ENCODE measurements around the gene IBA57.

Gene IBA57

DNA sequence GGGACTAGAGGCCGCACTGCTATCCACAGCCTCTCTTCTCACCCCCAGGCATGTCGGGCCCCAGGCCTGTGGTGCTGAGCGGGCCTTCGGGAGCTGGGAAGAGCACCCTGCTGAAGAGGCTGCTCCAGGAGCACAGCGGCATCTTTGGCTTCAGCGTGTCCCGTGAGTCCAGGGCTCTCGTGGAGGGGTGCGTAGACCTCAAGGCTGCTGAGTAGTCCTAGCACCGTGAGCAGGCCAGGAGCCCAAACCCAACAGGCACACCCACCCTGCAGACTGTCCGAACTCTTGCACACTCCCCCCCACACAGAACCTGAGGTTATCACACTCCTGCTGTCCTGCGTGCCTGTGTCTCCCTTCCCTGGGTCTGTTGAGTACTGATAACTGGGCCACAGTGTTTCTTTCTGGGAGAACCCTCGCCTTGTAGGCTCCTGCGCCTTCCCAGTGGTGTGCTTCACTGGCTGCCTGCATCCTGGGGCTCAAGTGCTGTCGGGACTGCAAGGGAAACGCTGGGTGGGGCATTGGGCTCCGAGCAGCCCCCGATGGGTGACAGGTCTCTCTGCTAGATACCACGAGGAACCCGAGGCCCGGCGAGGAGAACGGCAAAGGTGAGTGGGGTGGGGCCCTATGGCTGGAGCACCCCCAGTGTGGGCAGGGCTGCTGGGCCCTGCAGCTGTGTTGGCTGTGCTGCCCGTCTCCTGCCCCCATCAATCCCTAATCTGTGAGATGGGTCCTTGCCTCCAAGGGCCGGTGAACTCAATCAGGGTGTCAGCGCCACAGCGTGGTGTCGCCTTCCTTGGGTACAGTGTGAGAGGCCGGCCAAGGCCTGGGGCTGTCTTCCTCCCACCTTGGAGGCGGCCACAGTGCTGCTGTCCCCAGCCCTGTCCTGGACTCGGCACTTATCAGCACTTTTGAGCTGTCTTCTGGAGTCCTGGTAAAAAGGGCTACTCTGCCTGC is 19.9 kb upstream of the IBA57 start:
- DNase-seq, result no peak

DNA sequence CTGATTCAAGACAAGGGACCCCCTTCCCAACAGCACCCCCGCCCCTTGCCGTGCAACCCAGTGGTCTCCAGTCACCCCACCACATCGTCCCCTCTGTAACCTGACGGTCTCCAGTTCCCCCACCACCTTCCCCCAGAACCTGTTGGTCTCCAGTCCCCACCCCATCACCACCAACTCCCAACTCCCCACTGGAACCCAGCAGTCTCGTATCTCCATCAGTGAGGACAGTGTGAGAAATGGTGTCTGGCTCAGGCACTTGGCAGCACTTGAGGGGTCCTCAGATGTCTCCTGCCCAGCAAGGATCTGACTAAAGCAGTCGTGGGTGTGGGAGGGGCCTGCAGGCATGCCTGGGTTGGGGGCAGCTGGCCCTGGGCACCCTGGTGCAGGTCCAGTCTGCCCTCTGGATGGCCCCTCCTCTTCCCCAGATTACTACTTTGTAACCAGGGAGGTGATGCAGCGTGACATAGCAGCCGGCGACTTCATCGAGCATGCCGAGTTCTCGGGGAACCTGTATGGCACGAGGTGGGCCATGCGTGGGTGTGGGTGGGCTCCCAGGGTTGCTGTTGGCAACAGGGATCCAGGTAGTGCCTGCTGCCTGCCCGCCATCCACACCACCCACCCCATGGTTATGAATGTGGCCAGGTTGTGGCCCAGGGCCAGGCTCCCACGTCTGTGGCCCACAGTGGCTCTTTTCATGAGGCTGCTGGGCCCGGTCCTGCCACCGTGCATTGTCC is 19.0 kb upstream of the IBA57 start:
- DNase-seq, result no peak

DNA sequence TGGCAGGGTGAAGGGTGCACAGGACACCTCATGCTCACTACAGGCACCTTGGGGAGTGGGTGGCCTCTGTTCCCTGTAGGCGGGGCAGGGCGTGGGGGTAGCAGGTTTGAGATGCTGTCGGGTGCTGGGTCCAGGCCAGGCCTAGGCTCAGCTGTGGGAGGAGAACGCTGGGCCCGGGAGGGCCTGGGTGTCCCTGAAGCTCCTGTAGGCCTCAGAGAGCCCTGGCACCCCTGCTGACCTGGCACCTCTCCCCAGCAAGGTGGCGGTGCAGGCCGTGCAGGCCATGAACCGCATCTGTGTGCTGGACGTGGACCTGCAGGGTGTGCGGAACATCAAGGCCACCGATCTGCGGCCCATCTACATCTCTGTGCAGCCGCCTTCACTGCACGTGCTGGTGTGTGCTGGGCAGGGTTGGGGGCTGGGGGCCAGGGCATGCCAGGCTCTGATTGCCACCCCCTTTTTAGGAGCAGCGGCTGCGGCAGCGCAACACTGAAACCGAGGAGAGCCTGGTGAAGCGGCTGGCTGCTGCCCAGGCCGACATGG is 18.4 kb upstream of the IBA57 start:
- DNase-seq, result no peak

DNA sequence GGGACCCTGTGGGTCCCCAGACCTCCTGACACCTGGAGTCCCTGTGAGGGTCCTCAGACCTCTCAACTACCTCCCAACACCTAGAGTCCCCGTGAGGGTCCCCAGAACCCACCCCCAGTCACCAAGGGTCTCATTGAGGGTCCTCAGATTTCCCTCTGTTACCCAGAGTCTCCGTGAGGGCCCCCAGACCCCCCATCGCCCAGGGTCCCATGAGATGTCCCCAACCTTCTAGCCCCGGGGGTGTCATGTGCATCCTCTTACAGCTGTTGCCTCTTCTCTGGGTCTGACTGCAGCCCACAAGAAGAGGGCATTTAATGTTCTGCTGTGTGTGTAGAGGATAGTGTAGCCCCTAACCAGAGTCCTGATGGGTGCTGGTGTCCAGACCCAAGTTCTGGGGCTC is 17.8 kb upstream of the IBA57 start:
- no peak for DNase-seq

DNA sequence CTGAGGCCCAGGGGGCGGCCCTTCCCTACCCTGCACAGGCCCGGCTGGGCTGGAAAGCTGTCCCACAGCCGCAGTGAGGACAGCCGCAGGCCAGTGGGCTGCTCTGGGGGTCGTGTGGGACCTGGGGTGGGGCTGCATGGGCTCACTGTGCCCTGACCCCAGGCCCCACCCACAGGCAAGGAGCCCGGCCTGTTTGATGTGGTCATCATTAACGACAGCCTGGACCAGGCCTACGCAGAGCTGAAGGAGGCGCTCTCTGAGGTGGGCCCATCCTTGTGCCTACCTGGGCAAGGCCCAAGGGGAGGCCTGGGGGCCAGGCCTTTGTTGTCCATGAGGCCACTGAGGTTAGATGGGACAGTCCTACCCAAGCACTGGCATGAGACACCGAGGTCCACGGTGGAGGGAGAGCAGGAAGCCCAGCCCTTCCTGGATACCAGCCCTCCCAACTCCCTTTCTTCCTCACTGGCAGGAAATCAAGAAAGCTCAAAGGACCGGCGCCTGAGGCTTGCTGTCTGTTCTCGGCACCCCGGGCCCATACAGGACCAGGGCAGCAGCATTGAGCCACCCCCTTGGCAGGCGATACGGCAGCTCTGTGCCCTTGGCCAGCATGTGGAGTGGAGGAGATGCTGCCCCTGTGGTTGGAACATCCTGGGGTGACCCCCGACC is 17.3 kb upstream of the IBA57 start:
- DNase-seq, result no peak

DNA sequence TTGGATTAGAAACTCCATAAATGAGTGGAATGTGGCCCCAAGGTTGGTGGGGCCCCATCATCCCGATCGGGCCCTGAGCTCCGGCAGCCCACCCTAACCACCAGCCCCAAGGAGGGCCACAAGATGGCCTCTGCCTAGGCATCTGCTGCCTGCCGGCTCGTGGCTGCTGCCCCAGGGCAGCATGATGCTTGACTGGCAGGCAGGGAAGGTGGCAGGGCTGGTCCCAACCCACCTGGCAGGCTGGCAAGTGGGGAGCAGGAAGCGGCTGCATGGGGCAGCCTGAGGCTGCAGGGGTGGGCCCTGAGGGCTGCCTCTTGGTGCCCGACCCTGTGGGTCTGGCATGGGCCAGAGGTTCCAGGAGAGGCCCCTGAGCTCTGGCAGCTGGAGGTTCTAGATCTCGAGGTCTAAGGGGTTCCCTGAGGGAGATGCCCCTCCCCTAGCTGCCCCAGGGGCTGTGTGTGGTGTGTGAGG is 16.6 kb upstream of the IBA57 start:
- DNase-seq, result no peak

DNA sequence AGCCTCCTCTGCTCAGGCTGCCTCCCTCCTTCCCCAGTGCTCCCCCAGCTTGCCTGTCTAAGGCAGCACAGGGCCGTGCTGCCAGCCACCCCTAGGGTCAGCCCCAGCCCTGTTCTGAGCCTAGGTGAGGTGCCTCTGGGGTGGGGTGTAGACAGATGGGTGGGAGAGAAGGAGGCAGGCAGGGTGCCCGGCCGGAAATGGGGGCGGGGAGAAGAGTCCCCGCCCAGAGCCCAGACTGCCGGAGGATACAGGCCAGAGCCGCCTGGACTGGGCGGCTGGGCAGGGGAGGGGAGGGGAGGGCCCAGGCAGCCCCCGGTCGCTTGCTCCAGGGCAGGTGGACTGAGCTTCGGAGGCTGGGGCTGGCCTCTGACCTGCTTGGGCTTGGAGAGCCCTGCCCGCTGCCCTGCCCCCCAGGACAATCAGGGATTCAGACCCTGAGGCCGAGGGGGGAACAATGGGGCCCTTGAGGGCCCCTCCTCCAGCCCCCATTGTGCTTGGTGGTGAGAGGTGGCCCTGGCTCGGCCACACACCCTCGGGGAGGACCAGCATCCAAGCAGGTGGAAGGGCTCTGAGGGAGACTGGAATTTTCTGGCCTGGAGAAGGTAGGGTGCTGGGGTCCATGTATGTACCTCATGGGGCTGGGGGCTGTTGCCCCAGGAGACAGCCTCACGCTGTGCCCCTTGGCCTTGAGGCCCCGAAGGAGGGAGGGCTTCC is 16.0 kb upstream of the IBA57 start, which contains the start of gene GJC2:
TSS of gene GJC2 (plus strand) at position 525 of the 714 bp plus-strand sequence. CDS start 7,829 bp downstream, outside the sequence.
- no peak for DNase-seq

DNA sequence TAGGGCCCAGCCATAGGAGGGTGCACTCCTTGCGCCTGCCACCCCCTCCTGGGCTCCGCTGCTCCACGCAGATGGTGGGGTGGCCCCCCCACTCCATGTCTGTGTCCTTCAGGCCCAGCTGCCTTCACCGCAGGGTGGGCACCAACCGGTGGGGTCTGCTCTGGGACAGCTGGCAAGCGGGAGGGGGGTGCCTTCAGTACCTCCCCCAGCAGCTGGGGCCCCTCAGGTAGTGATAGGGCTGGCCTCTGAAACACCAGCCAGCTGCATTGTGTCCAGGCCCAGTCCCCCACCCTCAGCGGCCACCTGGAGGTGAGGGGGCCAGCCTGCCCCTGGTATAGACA is 15.5 kb upstream of the IBA57 start:
- no peak for DNase-seq

DNA sequence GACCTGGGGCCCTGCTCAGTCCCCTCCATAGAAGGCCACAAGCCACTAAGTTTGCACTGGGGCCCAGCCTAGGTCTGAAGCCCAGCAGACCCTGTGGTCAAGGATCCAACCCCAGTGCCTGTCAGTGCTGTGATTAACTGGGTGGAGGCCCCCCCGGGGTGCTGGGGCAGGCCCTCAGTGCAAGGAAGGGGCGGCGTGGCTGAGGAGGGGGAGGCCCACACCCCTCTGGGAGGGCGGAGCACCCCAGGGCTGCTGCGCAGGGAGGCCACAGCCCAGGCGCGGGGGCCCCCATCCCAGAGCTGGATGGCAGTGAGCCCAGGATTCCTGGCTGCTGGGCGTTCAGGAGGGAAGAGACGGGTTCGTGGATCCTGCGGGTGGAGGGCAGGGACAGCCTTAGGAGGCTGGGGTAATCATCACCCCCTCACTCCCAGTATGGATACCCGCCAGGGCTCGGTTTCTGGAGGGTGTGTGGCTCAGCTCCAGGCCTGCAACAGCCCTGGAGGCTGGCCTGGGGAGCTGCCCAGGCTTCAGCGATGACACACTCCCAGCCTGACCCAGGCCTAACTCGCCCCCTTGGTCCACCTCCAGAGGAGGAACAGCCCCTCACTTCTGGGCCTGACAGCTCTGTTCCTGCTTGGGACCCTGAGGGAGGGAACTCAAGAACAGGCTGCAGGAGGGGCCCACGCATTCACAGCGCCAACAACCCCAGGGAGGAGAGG is 15.0 kb upstream of the IBA57 start:
- no peak for DNase-seq

DNA sequence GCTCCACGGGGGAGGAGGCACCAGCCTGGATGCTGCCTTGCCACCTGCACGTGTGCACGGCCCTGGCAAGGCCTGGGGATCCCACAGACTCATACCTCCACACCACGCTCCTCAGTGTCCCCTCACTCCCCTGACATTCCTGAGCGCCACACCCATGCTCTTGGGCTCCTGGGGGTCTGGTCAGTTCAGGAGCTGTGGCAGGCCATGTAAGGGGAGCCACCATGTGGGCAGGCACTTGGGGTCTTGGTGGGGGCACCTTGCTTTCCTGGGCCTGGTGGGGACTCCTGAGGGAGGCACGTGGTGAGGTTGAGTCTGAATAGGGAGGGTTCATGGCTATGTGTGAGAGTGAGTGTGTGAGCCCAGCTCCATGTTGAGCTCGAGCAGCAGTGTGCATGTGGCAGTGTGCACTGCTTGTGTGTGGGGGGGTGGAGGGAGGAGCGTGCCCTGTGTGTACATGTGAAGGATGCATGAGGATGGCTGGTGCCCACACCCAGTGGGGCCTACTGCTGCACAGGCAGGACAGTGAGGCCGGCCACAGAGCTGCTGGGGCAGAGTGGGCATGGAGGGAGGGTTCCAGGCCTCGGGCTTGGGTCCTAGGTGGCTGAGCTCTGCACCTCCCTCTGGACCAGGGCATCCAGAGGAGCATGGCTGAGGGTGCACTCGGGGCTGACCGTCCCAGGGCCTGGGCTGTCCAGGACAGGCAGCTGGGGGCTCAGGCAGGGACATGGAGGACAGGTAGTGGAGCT is 14.3 kb upstream of the IBA57 start:
- DNase-seq, result no peak

DNA sequence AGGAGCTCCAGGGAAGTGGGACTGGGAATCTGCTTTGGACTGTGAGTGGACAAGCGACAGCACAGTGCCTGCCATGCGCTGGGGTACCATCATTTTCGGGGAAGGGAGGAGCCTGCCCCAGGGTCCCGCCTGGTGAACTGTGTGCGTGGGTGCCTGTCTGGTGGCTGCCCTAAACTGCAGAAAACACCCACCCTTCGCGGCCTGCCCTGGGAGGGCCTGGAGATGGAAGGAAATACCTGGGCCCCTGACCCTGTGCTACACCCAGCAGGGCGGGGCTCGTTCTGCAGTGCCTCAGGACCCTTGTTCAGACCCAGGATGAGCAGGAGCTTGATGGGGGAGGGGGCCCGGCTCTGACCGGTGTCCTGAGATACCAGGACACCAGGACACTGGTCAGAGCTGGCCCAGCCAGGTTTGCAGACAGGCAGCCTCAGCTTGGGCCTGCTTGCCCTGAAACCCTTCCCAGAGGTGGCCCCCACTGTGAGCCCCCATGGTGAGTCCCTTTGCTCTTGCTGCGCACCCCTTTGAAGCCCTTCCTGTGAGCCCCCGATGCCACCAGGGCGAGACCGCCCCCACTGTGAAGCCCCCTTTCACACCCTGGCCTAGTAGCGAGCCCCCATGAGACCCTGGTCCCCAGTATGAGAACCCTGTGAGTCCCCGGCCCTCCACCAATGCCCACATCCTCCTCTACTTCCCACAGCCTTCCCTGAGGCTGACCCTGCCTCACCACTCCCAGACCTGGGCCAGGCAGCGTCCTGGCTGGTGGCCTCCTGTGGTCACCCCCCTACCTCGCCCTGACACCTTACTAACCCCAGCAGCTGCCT is 13.3 kb upstream of the IBA57 start:
- no peak for DNase-seq

DNA sequence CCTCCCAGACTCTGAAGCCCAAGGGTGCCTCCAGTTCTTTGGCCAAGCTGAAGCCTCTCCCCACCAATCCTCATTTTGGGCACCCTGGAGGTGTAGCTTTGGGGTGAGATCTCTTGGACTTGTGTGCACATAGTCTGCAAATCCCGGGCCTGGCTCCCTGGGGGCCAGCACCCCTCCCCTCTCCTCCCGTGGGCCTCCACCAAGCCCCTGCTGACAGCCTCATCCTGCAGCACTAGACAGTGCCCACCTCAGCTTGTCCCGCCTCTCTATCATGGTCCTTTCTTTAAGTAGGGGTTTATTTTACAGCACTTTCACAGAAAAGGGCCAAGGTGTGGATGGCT is 12.7 kb upstream of the IBA57 start:
- DNase-seq, result no peak

DNA sequence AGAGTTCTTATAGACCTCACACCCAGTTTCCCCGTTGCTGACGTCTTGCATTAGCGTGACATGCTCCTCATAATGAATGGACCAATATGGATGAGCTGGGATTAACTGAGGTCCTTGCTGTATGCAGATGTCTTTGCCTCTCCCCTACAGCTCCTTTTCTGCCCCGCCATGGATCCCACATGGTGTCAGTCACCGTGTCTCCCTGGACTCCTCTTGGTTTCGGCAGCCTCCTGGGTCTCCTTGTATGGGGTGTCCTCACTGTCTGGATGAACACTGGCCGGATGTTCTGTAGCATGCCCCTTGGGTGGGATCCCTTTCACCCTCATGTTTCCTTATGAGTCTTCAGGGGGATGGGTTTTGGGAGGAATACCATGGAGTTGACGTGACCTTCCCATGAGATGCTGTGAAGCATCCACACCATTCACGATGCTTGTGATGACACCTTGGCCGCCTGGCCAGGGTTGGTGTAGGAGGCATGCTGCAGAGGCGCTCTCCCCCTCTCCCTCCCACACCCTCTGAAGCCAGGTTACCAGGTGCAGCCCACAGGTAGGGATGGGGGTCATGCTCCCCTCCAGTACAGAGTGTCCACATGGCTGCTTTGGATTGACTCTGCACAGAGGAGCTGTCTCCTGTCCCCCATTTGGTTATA is 11.5 kb upstream of the IBA57 start:
- no peak for DNase-seq

DNA sequence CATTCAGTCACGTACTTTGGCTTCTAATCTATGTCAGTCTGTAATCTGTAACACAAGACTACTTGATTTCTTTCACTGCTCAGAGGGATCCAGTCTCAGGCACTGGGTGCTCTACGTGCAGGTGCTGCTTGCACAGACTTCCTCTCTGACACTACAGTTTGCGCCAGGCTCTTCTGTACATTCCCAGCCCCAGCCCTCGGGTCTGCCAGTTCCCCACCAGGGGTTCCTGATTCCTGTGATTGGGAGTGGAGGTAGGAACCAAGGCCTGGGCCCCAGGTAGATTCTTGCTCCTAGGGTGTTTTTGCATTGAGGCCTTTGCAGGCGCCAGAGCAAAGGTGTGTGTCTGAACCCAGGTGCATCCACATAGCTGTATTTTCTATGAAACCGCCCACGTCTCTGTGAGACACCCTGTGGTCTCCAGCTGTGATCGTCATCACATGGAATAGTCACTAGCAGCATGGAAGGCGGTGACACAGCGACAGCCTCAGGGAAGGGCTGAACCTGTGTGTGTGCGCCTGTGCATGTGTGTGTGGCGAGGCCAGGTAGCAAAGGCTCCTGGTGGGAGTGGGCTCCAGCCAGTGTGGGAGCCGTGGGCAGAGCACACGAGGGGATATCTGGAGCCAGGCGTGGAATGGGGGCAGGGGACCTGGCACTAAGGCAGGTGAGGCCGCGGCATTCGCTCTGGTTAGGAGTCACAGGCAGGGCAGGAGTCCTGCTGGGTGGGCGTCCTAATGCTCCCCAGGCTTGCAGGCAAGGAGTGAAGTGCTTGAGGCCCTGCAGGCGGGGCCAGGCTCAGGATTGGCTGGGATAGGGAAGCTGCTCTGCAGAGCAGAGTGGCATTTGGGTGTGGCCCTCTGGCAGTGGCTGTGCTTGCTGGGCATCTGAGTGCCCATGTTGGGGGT is 10.7 kb upstream of the IBA57 start:
- DNase-seq, result no peak

DNA sequence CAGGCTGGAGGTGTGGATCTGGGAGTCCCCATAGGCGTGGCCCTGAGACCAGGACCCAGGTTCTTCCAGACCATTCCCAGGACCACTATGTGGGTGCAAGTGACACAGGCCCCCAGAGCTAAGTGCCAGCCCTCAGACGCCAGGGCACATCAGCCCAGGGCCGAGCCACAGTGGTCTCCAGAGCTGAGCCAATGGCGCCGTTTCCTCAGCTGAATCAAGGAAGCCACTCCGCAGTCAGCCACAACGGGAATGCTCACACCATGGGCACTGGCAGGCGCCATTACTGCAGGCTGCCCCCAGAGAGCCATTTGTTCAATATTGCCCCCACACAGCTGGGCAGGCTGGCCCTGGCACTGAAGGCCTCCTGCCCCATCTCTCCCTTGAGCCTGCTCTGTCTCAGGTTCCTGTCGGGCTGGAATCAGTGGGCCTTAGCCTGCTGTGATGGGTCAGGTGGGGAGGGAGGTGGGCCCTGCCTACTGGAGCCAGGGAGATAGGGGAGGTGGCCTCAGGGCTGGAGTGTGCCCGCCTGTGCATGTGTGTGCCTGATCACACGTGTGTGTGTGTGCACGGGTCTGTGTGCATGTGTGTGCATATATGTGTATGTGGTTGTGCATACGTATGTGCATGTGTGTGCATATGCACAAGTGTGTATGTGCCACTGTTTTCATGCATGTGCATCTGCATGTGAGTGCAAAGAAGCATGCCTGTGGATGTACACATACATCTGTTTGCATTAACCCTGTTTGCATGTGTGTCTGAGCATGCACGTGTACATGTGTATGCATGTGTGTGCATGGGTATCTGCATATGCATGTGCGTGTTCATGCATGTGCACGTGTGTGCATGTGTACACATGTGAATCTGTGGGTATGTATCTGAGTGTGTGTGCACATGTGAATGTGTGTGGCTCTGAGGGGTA is 9.7 kb upstream of the IBA57 start:
- DNase-seq, result no peak

DNA sequence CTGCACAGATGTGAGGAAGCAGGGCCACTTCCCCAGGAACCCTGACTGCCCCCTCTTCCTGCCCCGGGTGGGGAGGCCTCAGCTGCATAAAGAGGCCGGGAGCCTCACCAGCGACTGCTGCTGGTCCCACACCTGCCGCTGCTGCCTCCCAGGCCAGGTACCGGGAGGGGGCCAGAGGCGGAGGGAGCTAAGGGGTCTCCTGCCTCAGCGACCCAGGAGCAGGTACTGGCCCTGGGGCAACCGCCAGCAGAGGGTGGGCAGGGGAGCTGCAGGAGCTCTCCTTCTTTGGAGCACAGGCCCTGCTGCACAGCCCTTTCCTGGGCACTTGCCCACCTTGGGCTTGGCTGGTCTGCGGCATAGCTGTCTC is 9.1 kb upstream of the IBA57 start:
- no peak for DNase-seq

DNA sequence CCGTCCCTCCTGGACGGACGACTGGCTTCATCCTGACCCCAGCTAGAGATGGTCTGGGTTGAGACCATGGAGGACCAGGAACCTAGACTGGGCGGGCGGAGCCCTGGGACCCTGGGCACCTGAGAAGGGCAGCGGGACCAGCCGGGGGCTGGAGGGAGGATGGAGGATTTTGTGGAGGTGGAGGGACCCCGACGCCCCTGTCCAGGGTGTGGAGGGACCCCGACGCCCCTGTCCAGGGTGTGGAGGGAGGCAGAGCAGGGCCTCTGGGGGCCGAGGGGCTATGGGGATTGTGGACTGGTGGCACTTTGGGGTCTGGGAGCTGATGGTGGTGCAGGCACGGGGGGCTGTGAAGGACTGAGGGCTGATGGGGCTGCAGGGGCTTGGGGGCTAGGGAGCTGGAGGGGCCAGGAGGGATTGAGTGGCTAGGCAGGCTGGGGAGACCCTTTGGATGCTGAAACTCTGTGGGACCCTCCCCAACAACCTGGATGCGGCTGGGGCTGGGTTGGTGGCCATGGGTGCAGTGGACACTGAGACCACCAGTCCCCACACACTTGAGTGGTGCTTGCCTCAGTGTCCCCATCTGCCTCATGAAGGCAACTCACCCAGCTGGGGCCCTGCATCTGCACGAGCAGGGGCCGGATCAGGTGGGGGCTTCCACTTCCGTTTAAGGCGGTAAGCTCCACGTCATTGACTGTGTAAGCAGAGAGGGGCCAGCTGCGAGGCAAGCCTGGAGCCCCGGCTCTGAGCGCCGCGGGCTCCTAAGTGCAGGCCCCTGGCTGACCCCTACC is 8.5 kb upstream of the IBA57 start:
- no peak for DNase-seq

Measured in NCI-H2171 treated with DMSO at 0.1 percent for 48 hours (cell line).